Measurements from ENCODE around the gene PXK.
A peak's percentile ranks its signal among the peaks of the same experiment; 100 is the strongest.

The PXK gene

DNA sequence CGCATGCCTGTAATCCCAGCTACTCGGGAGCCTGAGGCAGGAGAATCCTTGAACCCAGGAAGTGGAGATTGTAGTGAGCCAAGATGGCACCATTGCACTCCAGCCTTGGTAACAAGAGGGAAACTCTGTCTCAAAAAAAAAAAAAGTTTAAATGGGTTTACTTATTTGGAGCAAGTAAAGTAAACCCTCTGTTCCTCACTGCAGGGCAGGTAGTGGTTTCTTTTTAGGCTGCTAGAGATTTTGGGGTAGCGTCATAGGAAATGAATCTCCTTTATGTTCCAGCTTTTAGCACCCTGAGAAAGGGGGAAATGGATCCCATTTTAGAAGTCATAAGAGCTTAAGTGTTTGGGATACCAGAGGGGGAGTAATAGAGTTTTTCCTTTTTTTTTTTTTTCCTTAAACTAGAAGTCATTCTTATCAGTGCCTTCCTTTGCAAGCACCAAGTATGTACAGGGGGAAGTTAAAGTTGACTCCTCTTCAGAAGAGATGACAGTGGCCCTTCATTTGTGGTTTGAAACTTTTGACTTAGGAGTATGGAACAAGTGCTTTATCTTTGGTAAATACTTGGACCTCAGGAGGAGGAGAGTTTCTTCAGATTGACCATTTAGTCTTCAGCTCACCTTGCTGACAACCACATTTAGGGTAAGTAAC is 8.0 kb downstream of the PXK start:
- DNase-seq, result no peak
- intact Hi-C loops (cut with DNase I), result no loop called here

GRCh38 chr3:58341376-58341775 is 8.7 kb downstream of the PXK start:
- no peak for DNase-seq
- intact Hi-C loops (cut with DNase I), result no loop called here

DNA sequence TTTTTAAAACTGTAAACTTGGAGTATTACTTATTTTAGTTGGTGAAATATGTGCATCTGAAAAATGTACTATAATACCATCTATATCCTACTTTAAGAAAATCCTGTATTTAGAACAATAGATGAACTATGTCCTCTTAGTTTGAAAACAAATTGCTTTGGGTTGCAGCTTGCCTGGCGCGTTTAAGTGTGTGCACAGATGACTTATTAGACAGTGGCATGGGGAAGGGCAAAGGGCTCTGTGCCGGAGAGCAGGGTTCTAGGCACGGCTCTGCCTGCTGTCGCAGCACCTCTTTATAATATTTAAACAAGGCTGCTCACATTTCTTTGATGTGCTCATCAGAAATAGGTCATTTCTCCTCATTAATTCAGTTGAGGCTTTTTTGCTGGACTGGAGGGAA is 10.0 kb downstream of the PXK start:
- intact Hi-C loops (cut with DNase I), result no loop called here
- DNase-seq, result peak in 3 of 10 donors; percentile 21 to 84 (median 42)

DNA sequence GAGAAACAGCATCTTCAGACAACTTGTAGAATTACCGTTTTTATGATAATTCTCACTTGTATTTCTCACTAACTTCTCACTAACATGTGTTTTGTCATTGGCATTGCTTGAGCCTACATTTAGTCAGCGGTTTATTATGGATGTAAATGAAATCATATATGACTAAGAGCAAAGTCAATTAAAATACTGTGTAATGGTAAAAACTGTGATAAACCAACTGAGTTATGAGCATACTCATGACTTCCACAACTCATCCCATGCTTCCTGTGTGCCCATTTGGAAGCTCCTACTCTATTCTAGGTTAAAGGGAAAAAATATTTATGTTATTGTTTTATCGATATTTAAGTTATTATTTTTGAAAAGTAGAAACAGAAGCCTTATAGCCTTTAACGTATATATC is 12.8 kb downstream of the PXK start:
- DNase-seq, result no peak
- intact Hi-C loops (cut with DNase I), result no loop called here

GRCh38 chr3:58346368-58346767 is 13.7 kb downstream of the PXK start:
- DNase-seq, result no peak
- intact Hi-C loops (cut with DNase I), result no loop called here

DNA sequence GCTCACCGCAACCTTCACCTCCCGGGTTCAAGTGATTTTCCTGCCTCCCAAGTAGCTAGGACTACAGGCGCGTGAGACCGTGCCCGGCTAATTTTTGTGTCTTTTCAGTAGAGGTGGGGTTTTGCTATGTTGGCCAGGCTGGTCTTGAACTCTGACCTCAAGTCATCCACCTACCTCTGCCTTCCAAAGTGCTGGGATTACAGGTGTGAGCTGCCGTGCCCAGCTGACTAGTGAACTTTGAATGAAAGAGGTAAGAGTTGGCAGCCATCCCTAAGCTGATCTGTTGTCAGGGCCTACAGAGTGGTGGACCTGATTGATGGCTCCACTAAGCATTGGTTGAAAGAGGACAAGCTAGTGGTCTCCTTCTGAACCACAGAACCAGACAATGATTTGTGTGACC is 15.3 kb downstream of the PXK start:
- DNase-seq, result no peak
- intact Hi-C loops (cut with DNase I), result no loop called here

DNA sequence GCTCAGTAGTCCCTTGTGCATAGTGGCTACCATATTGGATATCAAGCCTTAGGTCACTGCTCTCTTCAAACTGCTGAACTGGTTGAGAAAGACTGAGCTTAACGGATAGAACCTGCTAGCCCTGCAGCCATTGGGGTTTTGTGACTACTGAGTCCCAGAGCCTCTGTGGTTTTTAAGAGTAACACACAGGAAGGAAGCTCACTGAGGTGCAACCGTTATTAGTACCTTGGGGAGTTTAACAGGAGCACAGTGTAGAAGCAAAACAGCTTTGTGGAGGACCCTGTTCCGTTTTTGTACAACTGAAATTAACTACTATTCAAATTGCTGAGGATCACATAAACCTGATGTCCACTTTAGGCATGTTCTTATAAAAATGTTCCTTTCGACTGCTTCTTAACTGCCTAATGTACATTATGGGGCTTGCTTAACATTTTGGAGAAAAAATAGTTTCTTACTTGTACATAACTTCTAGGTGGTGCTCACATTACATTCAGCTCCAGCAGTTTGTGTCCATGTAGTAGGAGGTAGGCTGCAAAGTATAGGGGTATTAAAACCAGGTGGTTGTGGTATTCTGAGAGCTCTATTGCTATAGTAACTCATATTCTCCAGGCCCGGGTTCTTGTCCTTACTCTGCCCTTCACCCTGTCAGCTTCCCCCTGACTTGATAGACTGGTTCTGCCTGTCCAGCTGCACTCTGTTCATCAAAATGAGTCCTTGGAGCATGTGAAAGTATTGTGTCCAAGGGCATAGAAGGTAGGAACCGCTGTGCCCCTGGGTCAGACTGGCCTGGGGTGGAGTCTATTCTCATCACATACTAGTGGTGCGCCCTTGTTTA is 17.3 kb downstream of the PXK start:
- intact Hi-C loops (cut with DNase I), result no loop called here
- no peak for DNase-seq

DNA sequence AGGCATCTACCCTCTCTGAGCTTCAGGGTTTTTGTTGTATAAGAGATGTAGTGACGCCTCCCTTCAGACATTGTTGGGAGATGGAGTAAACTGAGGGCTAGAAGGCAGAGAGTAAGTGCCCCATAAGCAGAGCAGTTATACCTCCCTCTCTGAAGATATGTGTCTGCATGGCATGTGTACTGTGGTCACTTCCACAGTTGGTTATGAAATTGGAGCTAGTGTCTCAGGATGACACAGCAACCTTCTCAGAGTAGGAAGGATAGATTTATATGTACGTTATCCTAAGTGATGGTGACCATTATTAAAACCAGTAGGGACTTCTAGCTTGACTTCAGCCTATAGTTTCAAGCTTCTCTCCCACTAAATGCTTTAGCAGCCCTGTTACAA is 17.9 kb downstream of the PXK start:
- intact Hi-C loops (cut with DNase I), result no loop called here
- no peak for DNase-seq

GRCh38 chr3:58351920-58352319 is 19.2 kb downstream of the PXK start:
- peak in 1 of 10 donors; percentile 34 for DNase-seq
- intact Hi-C loops (cut with DNase I), result no loop called here

GRCh38 chr3:58352626-58353025 is 19.9 kb downstream of the PXK start:
- no peak for DNase-seq
- intact Hi-C loops (cut with DNase I), result no loop called here

- DNase-seq, result no peak
- intact Hi-C loops (cut with DNase I), result no loop called here
Observed at GRCh38 chr3:58353722-58354553, 21.2 kb downstream of the PXK start.

DNA sequence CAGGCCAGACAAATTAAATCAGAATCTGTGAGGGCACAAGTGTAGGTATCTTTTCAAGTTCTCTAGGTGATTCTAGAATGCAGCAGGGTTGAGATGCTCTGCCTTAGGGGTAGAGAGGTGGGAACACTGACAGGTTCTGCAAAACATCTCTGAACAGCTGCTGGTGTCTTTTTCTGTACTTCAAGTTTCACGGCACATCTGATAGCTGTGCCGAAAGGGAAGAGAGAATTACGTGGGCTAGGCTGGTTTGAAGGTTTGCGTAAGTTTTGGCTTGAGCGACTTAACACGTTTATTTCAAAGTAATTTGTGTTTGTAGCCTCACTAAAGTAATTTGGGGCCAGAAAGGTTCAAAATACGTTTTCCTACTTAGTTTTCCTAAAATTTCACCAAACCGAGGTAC is 22.5 kb downstream of the PXK start:
- DNase-seq, result no peak
- intact Hi-C loops (cut with DNase I), result no loop called here

- peak in 1 of 10 donors; percentile 68 for DNase-seq
- intact Hi-C loops (cut with DNase I), result no loop called here
Observed at GRCh38 chr3:58356054-58356453, 23.4 kb downstream of the PXK start.

- intact Hi-C loops (cut with DNase I), result no loop called here
Observed at GRCh38 chr3:58357402-58357801, 24.7 kb downstream of the PXK start.

GRCh38 chr3:58358092-58358491 is 25.4 kb downstream of the PXK start:
- intact Hi-C loops (cut with DNase I), result no loop called here
- DNase-seq, result no peak

More at GRCh38 chr3:58357402-58357801, 24.7 kb downstream of the PXK start:
- no peak for DNase-seq

GRCh38 chr3:58358808-58359207 is 26.1 kb downstream of the PXK start:
- DNase-seq, result no peak
- intact Hi-C loops (cut with DNase I), result no loop called here

DNA sequence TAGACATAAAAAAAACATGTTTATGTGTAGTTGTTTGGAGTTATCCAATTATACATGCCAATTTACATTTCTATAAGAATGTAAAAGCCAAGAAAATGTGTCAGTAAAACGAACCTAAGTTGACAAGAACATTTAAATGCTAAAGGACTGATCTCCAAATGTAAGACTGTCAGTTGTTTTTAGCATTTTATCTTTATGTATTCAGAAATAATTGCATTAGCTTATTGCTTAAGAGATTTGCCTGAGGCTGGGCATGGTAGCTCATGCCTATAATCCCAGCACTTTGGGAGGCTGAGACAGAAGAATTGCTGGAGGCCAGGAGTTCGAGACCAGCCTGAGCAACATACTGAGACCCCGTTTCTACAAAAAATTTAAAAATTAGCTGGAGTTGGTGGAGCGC is 26.9 kb downstream of the PXK start:
- intact Hi-C loops (cut with DNase I), result no loop called here
- no peak for DNase-seq

- intact Hi-C loops (cut with DNase I), result no loop called here
- DNase-seq, result no peak
Observed at GRCh38 chr3:58361866-58362265, 29.2 kb downstream of the PXK start.

DNA sequence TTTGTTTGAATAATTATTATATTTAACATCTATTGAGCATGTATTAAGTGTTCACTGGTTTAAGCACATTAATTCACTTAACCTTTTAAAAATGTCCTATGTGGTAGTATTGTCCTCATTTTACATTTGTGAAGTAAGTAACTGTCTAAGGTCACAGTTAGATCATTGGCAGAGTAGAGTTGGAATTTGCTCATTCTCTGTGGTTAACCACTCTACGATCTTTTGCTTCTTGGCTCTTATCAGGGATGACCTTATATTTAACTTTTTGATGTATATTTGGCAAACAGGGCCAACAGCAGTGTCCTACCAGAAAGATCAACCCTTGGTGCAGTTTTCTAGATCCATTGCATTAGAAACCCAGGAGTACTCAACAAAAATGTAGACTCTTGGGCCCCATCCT is 34.0 kb downstream of the PXK start:
- intact Hi-C loops (cut with DNase I), result no loop called here
- DNase-seq, result no peak

- intact Hi-C loops (cut with DNase I), result no loop called here
- no peak for DNase-seq
Observed at GRCh38 chr3:58369038-58369437, 36.3 kb downstream of the PXK start.

DNA sequence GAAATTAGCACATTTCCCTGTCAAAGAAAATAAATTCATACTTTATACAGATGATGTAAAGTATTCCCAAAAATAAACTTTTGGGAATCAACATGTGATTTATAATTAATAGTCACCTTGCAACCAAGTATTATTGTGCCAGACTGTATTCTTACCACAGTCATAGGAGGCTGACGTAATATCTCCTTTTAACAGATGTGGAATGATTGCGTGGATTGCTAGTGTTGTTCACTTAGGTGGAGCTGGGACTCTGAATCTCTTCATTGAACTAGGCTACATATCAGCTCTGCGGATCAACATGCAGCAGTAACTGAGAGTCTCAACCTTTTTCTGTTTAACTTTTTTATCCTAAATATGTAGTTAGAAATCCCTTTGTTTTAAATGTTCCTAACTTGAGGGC is 37.2 kb downstream of the PXK start:
- DNase-seq, result no peak
- intact Hi-C loops (cut with DNase I), result no loop called here

All from posterior cingulate gyrus (tissue), 11 donors.